ENCODE data around the gene OSBPL5.

The OSBPL5 gene

GRCh38 chr11:3109434-3109833, 55.7 kb downstream of the OSBPL5 start:
- Histone ChIP-seq H3K4me1 (ENCODE audit: control insufficient read depth in 5 of 5, insufficient read depth in 5 of 5, low read length in 5 of 5) (no peaks in the 10 kb centered on the region), H3K9me3 (ENCODE audit: control insufficient read depth in 5 of 5, low read length in 5 of 5) (no peaks in the 10 kb centered on the region), H3K9ac (ENCODE audit: low read length in 5 of 5) (no peak overlapping the region), H3K4me3 (ENCODE audit: low read depth in 1 of 5, low read length in 5 of 5) (no peak overlapping the region), H3K36me3 (ENCODE audit: control insufficient read depth in 5 of 5, insufficient read depth in 5 of 5, low read length in 5 of 5) (peaks cover 0 to 46% (median 37%) of the 10 kb centered on the region in 5 donors), H3K27ac (ENCODE audit: low read depth, low read length) (no peak overlapping the region), H3K27me3 (ENCODE audit: control insufficient read depth in 5 of 5, insufficient read depth in 4 of 5, low read length in 5 of 5) (no peaks in the 10 kb centered on the region)

- Histone ChIP-seq H3K4me1 (ENCODE audit: control insufficient read depth in 5 of 5, insufficient read depth in 5 of 5, low read length in 5 of 5) (no peaks in the 10 kb centered on the region), H3K9ac (ENCODE audit: low read length in 5 of 5) (no peak overlapping the region), H3K27ac (ENCODE audit: low read depth, low read length) (no peak overlapping the region), H3K4me3 (ENCODE audit: low read depth in 1 of 5, low read length in 5 of 5) (no peak overlapping the region), H3K9me3 (ENCODE audit: control insufficient read depth in 5 of 5, low read length in 5 of 5) (no peaks in the 10 kb centered on the region), H3K27me3 (ENCODE audit: control insufficient read depth in 5 of 5, insufficient read depth in 4 of 5, low read length in 5 of 5) (no peaks in the 10 kb centered on the region), H3K36me3 (ENCODE audit: control insufficient read depth in 5 of 5, insufficient read depth in 5 of 5, low read length in 5 of 5) (peaks cover 0 to 54% (median 43%) of the 10 kb centered on the region in 5 donors)
These were observed 56.9 kb downstream of the OSBPL5 start for GRCh38 chr11:3108183-3108721.

GRCh38 chr11:3107608-3108182, 57.4 kb downstream of the OSBPL5 start:
- H3K4me3 ChIP-seq (ENCODE audit: low read depth in 1 of 5, low read length in 5 of 5) = no peak overlapping the region
- H3K27me3 ChIP-seq (ENCODE audit: control insufficient read depth in 5 of 5, insufficient read depth in 4 of 5, low read length in 5 of 5) = no peaks in the 10 kb centered on the region
- no peak overlapping the region for H3K9ac ChIP-seq (ENCODE audit: low read length in 5 of 5)
- no peaks in the 10 kb centered on the region for H3K4me1 ChIP-seq (ENCODE audit: control insufficient read depth in 5 of 5, insufficient read depth in 5 of 5, low read length in 5 of 5)
- H3K36me3 ChIP-seq (ENCODE audit: control insufficient read depth in 5 of 5, insufficient read depth in 5 of 5, low read length in 5 of 5) = peaks cover 0 to 59% (median 43%) of the 10 kb centered on the region in 5 donors
- no peak overlapping the region for H3K27ac ChIP-seq (ENCODE audit: low read depth, low read length)
- H3K9me3 ChIP-seq (ENCODE audit: control insufficient read depth in 5 of 5, low read length in 5 of 5) = no peaks in the 10 kb centered on the region

- Histone ChIP-seq H3K9ac (ENCODE audit: low read length in 5 of 5) (no peak overlapping the region), H3K4me1 (ENCODE audit: control insufficient read depth in 5 of 5, insufficient read depth in 5 of 5, low read length in 5 of 5) (no peaks in the 10 kb centered on the region), H3K27me3 (ENCODE audit: control insufficient read depth in 5 of 5, insufficient read depth in 4 of 5, low read length in 5 of 5) (no peaks in the 10 kb centered on the region), H3K9me3 (ENCODE audit: control insufficient read depth in 5 of 5, low read length in 5 of 5) (no peaks in the 10 kb centered on the region), H3K4me3 (ENCODE audit: low read depth in 1 of 5, low read length in 5 of 5) (no peak overlapping the region), H3K27ac (ENCODE audit: low read depth, low read length) (no peak overlapping the region), H3K36me3 (ENCODE audit: control insufficient read depth in 5 of 5, insufficient read depth in 5 of 5, low read length in 5 of 5) (peaks cover 0 to 61% (median 47%) of the 10 kb centered on the region in 5 donors)
These were observed 58.2 kb downstream of the OSBPL5 start for GRCh38 chr11:3106736-3107524.

- no peaks in the 10 kb centered on the region for H3K9me3 ChIP-seq (ENCODE audit: control insufficient read depth in 5 of 5, low read length in 5 of 5)
- H3K36me3 ChIP-seq (ENCODE audit: control insufficient read depth in 5 of 5, insufficient read depth in 5 of 5, low read length in 5 of 5) = peaks cover 0 to 62% (median 54%) of the 10 kb centered on the region in 5 donors
- no peak overlapping the region for H3K4me3 ChIP-seq (ENCODE audit: low read depth in 1 of 5, low read length in 5 of 5)
- no peak overlapping the region for H3K27ac ChIP-seq (ENCODE audit: low read depth, low read length)
- no peak overlapping the region for H3K9ac ChIP-seq (ENCODE audit: low read length in 5 of 5)
- no peaks in the 10 kb centered on the region for H3K27me3 ChIP-seq (ENCODE audit: control insufficient read depth in 5 of 5, insufficient read depth in 4 of 5, low read length in 5 of 5)
- H3K4me1 ChIP-seq (ENCODE audit: control insufficient read depth in 5 of 5, insufficient read depth in 5 of 5, low read length in 5 of 5) = peaks cover 0 to 4% (median 0%) of the 10 kb centered on the region in 5 donors
These were observed 59.0 kb downstream of the OSBPL5 start for GRCh38 chr11:3105791-3106735.

GRCh38 chr11:3104961-3105790, 59.9 kb downstream of the OSBPL5 start:
- Histone ChIP-seq H3K4me3 (ENCODE audit: low read depth in 1 of 5, low read length in 5 of 5) (no peak overlapping the region), H3K36me3 (ENCODE audit: control insufficient read depth in 5 of 5, insufficient read depth in 5 of 5, low read length in 5 of 5) (peaks cover 0 to 61% (median 56%) of the 10 kb centered on the region in 5 donors), H3K27ac (ENCODE audit: low read depth, low read length) (no peak overlapping the region), H3K4me1 (ENCODE audit: control insufficient read depth in 5 of 5, insufficient read depth in 5 of 5, low read length in 5 of 5) (peaks cover 0 to 11% (median 3%) of the 10 kb centered on the region in 5 donors), H3K9me3 (ENCODE audit: control insufficient read depth in 5 of 5, low read length in 5 of 5) (no peaks in the 10 kb centered on the region), H3K9ac (ENCODE audit: low read length in 5 of 5) (no peak overlapping the region), H3K27me3 (ENCODE audit: control insufficient read depth in 5 of 5, insufficient read depth in 4 of 5, low read length in 5 of 5) (no peaks in the 10 kb centered on the region)

- H3K9me3 ChIP-seq (ENCODE audit: control insufficient read depth in 5 of 5, low read length in 5 of 5) = no peaks in the 10 kb centered on the region
- H3K36me3 ChIP-seq (ENCODE audit: control insufficient read depth in 5 of 5, insufficient read depth in 5 of 5, low read length in 5 of 5) = peaks cover 3 to 68% (median 55%) of the 10 kb centered on the region in 5 donors
- H3K9ac ChIP-seq (ENCODE audit: low read length in 5 of 5) = no peak overlapping the region
- peaks cover 0 to 19% (median 3%) of the 10 kb centered on the region in 5 donors for H3K4me1 ChIP-seq (ENCODE audit: control insufficient read depth in 5 of 5, insufficient read depth in 5 of 5, low read length in 5 of 5)
- no peak overlapping the region for H3K27ac ChIP-seq (ENCODE audit: low read depth, low read length)
- no peak overlapping the region for H3K4me3 ChIP-seq (ENCODE audit: low read depth in 1 of 5, low read length in 5 of 5)
- no peaks in the 10 kb centered on the region for H3K27me3 ChIP-seq (ENCODE audit: control insufficient read depth in 5 of 5, insufficient read depth in 4 of 5, low read length in 5 of 5)
These were observed 60.9 kb downstream of the OSBPL5 start for GRCh38 chr11:3104051-3104714.

- H3K27me3 ChIP-seq (ENCODE audit: control insufficient read depth in 5 of 5, insufficient read depth in 4 of 5, low read length in 5 of 5) = no peaks in the 10 kb centered on the region
- no peak overlapping the region for H3K9ac ChIP-seq (ENCODE audit: low read length in 5 of 5)
- no peak overlapping the region for H3K4me3 ChIP-seq (ENCODE audit: low read depth in 1 of 5, low read length in 5 of 5)
- no peak overlapping the region for H3K27ac ChIP-seq (ENCODE audit: low read depth, low read length)
- H3K36me3 ChIP-seq (ENCODE audit: control insufficient read depth in 5 of 5, insufficient read depth in 5 of 5, low read length in 5 of 5) = peaks cover 6 to 68% (median 55%) of the 10 kb centered on the region in 5 donors
- no peaks in the 10 kb centered on the region for H3K9me3 ChIP-seq (ENCODE audit: control insufficient read depth in 5 of 5, low read length in 5 of 5)
- H3K4me1 ChIP-seq (ENCODE audit: control insufficient read depth in 5 of 5, insufficient read depth in 5 of 5, low read length in 5 of 5) = peaks cover 0 to 24% (median 3%) of the 10 kb centered on the region in 5 donors
These were observed 62.0 kb downstream of the OSBPL5 start for GRCh38 chr11:3103076-3103475.

- Histone ChIP-seq H3K9me3 (ENCODE audit: control insufficient read depth in 5 of 5, low read length in 5 of 5) (no peaks in the 10 kb centered on the region), H3K9ac (ENCODE audit: low read length in 5 of 5) (no peak overlapping the region), H3K4me1 (ENCODE audit: control insufficient read depth in 5 of 5, insufficient read depth in 5 of 5, low read length in 5 of 5) (peaks cover 0 to 24% (median 3%) of the 10 kb centered on the region in 5 donors), H3K27ac (ENCODE audit: low read depth, low read length) (no peak overlapping the region), H3K36me3 (ENCODE audit: control insufficient read depth in 5 of 5, insufficient read depth in 5 of 5, low read length in 5 of 5) (peaks cover 6 to 66% (median 53%) of the 10 kb centered on the region in 5 donors), H3K4me3 (ENCODE audit: low read depth in 1 of 5, low read length in 5 of 5) (no peak overlapping the region), H3K27me3 (ENCODE audit: control insufficient read depth in 5 of 5, insufficient read depth in 4 of 5, low read length in 5 of 5) (no peaks in the 10 kb centered on the region)
These were observed 62.5 kb downstream of the OSBPL5 start for GRCh38 chr11:3102641-3102921.

All from subcutaneous abdominal adipose tissue (tissue), 5 donors.